GM21717 (cell line): ENCODE results near the gene TCF7L1.

Experiments
- ATAC-seq: cut with Tn5 transposase; IDR thresholded peaks from one replicate; pipeline ENCODE4 v1.9.1; 2021; ENCODE audit warnings: mild to moderate bottlenecking, moderate library complexity; ENCODE audit not compliant: unreplicated experiment

Gene TCF7L1

DNA sequence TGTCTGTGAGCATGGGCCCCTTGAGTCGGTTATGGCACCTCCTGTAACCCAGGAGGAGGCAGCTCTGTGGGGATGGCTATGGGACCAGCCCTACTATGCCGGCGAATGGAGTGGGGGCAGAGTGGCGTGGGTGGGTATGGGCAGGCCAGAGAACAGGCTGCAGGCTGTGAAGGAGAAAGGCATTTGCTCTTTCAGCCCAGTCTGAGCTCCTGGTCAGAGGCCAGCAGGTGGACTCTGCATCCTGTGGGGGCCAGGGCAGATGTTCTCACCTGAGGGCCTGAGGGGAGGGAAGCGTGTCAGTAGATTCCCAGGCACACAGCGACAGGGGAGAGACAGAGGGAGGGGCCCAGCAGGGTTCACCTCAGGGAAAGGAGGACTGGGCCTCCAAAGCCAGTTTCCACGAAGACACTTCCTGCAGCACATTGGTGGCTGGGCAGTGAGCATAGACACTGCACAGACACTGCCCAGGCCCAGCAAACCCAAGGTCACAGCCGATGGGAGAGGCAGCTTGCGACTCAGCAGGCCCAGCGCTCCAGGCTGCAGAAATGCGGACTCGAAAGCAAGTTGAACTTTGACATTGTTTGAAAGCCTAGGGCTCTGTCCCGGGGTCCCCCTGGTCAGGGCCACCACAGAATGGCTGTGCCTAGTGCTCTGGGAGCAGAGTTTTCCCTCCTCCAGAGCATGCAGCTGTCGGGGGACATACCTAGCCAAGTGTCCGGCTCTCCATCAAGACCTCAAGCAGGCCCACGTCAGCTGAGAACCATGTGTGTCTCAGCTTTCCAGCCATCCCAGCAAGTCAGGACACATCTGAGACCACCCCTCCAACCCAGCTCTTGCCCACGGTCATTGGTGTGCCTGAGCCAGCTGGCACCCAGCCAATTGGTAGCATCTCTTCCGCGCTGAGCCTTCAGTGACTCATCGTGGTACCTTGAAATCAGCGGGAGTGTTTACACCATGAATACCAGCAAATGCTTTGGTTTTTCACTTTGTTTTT lies 140.8 kb downstream of the TCF7L1 start:
- ATAC-seq: no peak

GRCh38 chr2:85275984-85276540 lies 142.9 kb downstream of the TCF7L1 start:
- ATAC-seq: no peak

DNA sequence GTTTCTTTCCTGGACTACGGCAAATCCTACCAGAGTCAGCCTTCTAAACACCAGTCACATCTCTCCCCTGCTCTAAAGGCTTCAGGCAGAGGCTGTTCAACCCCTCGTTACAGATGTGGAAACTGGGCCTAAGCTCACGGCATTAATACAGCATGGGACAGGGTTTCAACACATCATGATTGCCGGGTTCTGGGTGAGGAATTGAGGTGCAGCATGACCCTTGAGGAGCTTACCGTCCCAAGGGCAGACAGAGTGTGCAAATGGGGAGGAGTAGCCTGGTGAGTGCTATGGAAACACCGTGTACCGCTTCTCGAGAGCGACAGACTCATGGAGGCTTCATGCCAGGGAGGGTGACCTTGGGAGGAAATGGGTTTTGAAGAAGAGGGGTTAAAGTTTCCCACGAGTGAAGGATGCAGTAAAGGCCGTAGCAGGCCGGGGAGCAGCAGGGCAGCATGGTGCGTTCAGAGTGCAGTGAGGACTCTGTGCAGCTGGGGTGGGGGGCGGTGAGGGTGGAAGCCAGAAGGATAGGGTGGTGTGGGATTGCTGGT lies 143.5 kb downstream of the TCF7L1 start:
- no peak for ATAC-seq

- no peak for ATAC-seq
Measured at GRCh38 chr2:85277416-85278158, 144.4 kb downstream of the TCF7L1 start.

- no peak for ATAC-seq
Measured at GRCh38 chr2:85278361-85278760, 145.2 kb downstream of the TCF7L1 start.

GRCh38 chr2:85281553-85281952 lies 148.4 kb downstream of the TCF7L1 start:
- ATAC-seq: no peak

DNA sequence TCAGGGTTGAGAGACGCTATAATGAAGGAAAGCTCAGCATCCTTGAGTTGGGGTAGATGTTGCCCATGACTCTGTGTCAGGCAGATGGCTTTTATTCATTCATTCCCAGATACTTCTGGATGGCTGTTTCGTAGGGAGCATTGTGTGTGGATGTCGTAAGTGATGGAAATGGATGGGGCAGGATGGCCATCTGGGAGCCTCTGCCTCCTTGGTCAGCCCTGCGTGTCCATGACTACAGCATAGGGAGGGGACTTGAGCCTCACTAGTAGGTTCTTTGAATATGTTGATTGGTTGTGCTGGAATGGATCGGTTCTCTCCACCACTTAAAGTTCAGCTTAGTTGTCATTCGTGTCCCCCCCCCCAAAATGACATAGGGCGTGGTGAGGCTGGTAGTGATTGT lies 149.7 kb downstream of the TCF7L1 start:
- no peak for ATAC-seq

GRCh38 chr2:85283641-85284040 lies 150.4 kb downstream of the TCF7L1 start:
- ATAC-seq: no peak

GRCh38 chr2:85286918-85287317 lies 153.7 kb downstream of the TCF7L1 start:
- no peak for ATAC-seq

- no peak for ATAC-seq
Measured at GRCh38 chr2:85287721-85288120, 154.5 kb downstream of the TCF7L1 start.

DNA sequence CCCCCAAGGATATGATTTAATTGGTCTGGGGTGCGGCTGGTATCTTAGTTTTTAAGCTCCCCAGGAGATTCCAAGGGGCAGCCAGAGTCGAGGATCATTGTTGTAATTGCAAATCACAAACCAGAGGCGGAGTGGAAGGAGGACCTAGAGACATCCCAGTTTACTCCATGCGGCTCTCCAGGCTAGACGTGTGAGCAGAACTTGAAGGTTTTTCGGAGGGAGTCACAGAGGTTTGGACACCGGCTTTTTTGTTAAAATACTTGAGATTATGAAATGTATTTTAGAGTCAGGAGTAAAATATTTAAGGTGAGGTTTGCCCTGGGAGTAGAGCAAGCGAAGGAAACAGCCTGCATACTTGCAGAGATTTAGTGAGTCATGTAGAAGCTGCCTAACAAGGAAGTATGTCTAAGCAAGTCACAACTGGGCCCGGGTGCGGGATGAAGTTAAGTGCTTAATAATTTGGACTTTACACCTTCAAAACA lies 155.1 kb downstream of the TCF7L1 start:
- ATAC-seq: no peak

DNA sequence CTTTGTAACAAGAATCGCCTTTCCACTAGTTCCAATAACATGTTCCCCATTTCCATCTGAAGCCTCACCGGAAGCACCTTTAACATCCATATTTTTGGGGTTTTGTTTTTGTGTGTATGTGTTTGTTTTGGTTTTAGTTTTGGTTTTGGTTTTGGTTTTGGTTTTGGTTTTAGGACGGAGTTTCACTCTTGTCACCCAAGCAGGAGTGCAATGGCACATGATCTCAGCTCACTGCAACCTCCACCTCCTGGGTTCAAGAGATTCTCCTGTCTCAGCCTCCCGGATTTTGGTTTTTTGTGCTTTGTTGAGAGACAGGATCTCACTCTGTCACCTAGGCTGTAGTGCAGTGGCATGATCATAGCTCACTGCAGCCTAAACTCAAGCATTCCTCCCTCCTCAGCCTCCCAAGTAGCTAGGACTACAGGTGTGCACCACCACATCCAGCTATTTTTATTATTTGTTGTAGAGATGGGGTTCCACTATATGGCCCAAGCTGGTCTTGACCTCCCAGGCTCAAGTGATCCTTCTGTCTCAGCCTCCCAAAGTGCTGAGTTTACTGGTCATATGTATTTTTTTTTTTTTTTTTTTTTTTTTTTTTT lies 158.3 kb downstream of the TCF7L1 start:
- ATAC-seq: no peak

- ATAC-seq: no peak
Measured at GRCh38 chr2:85302121-85302520, 168.9 kb downstream of the TCF7L1 start.

DNA sequence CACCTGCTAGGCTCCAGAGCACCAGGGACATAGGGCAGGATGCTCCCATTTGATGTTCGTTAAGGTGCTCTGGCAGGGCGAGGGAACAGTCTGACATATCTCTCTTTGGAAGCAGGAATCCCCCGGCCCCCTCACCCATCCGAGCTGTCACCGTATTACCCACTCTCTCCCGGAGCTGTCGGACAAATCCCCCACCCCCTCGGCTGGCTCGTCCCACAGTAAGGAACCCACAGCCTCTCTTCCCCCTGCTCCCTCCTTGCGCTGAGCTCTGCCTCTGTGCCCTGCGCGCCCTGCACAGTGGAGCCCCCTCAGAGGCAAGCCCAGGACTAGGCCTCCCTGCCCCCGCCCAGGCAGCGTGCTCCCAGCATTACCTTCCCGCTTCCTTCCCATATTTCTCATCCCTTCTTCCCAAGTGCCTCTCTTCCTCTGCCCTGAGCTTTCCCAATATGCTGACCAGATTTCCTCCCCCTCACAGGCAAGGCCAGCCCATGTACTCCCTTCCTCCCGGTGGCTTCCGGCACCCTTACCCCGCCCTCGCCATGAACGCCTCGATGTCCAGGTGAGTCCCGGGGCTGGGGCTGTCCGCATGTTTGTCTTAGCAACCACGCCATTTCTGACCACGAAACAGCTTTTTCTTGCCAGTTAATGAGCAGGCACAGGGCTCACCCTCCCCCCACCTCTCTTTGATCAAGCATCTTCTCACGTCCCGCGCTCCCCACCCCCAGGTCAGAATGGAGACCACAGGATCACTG lies 170.8 kb downstream of the TCF7L1 start:
- ATAC-seq: no peak

DNA sequence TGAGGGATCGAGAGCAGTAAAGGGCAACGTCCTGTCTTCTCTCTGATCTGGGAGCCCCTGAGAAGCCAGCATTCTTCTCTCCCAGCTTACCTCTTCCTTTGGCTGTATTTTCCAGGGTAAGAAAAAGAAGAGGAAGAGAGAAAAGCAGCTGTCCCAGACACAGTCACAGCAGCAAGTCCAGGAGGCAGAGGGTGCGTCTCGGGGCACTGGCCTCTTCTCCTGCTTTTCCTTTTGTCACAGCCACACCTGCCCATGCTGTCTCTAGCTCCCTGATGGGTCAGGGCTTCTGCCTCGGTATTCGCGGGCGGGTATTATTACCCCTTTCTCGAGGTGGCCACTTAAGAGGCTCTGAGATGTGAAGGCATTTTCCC lies 174.3 kb downstream of the TCF7L1 start:
- ATAC-seq: no peak

DNA sequence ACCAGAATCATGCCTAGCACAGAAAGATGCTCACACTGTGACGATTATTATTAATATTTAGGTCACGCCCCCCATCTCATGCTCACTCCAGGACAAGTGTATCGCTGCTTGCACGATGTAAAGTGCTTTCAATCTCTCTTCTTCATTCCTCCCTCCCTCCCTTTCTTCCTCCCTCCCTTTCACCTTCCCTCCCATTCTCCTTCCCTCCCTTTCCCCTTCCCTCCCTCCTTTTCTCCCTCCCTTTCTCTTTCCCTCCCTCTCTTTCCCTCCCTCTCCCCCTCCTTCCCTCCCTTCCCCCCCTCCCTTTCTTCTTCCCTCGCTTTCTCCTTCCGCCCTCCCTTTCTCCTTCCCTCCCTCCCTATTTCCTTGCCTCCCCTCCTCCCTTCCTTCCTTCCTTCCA lies 175.0 kb downstream of the TCF7L1 start:
- ATAC-seq: no peak

DNA sequence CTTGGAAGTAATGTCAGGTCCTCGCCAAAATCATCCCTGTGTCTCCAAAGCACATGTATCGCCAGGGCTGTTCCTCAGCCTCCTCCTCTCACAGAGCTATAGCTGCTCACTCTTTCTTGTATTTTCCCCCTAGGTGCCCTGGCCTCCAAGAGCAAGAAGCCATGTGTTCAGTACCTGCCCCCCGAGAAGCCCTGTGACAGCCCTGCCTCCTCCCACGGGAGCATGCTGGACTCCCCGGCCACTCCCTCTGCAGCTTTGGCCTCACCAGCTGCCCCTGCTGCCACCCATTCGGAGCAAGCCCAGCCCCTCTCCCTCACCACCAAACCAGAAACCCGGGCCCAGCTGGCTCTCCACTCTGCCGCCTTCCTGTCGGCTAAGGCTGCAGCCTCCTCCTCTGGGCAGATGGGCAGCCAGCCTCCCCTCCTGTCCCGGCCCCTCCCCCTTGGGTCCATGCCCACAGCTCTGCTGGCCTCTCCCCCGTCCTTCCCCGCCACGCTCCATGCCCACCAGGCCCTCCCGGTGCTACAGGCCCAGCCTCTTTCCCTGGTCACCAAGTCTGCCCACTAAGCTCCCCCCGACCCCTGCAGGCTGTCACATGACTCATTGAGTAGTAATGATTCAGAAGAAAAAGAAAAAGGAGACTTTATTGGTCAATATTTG lies 175.8 kb downstream of the TCF7L1 start:
- no peak for ATAC-seq

GRCh38 chr2:85309699-85310321 lies 176.6 kb downstream of the TCF7L1 start:
- no peak for ATAC-seq

GRCh38 chr2:85310330-85310729 lies 177.1 kb downstream of the TCF7L1 start:
- no peak for ATAC-seq
